ENCODE data around the gene MYG1. TPM values are rescaled to one million over a fixed set of nuclear protein-coding genes. Genes with fewer than 3 reads are reported as not detected.
"Not testable (repeated sequence)": the region's sequence is repeated elsewhere in the genome, so short reads cannot be mapped to it uniquely, and the experiment has no call there.

The MYG1 gene
- total RNA-seq, 1 experiment from 2014 or later, result 89.9 TPM

- no peaks in the 10 kb centered on the region for H3K9me2 ChIP-seq (replicated peaks; ENCODE audit: low read length)
- peaks cover 7% of the 10 kb centered on the region for H3K4me1 ChIP-seq (ENCODE audit: insufficient read depth, low read length)
- no peak overlapping the region for H3K9ac ChIP-seq (ENCODE audit: low read length)
- no peak overlapping the region for H2AFZ ChIP-seq (ENCODE audit: low read length)
- H3K4me3 ChIP-seq (ENCODE audit: low read length), result no peak overlapping the region
- DNase-seq, result no peak
- H3K27me3 ChIP-seq (ENCODE audit: low read length), result no peaks in the 10 kb centered on the region
- ChIA-PET CTCF (interaction anchor here (1.0 to 1.6 kb wide), 2 partner anchors 17 to 99 kb away, joined by 3 to 17 read pairs; no protein-coding TSS in a partner anchor), POLR2A (ENCODE audit: unreplicated experiment) (no interaction called here)
- H3K9me3 ChIP-seq (ENCODE audit: low read length), result no peaks in the 10 kb centered on the region
- no peak for TF ChIP-seq EZH2phosphoT487 (IDR thresholded peaks at IDR 0.05; ENCODE audit: borderline replicate concordance, low read length)
- no peak for TF ChIP-seq CTCF (conservative IDR thresholded peaks at IDR 0.05; ENCODE audit: low read depth, low read length)
- TF ChIP-seq EZH2 (IDR thresholded peaks at IDR 0.05; ENCODE audit: low read length, unreplicated experiment), result no peak
- ATAC-seq, result no peak
- BruUV-seq (replicated peaks), result no TSS peak
- no peak overlapping the region for H3K27ac ChIP-seq (ENCODE audit: low read length)
- H3K36me3 ChIP-seq (ENCODE audit: low read depth, low read length), result no peaks in the 10 kb centered on the region
- H3K4me2 ChIP-seq (ENCODE audit: low read length), result no peak overlapping the region
- H3K79me2 ChIP-seq (ENCODE audit: low read length), result no peaks in the 10 kb centered on the region
- no peaks in the 10 kb centered on the region for H4K20me1 ChIP-seq (ENCODE audit: low read length)
- intact Hi-C loops (cut with micrococcal nuclease), result no loop called here
- no peaks in the 10 kb centered on the region for H3F3A ChIP-seq (ENCODE audit: low read length, unreplicated experiment)
Measured at GRCh38 chr12:53328043-53328435, 28.5 kb downstream of the MYG1 start.

GRCh38 chr12:53330671-53331070, 31.2 kb downstream of the MYG1 start:
- H3K36me3 ChIP-seq (ENCODE audit: low read depth, low read length), result no peaks in the 10 kb centered on the region
- ChIA-PET POLR2A (ENCODE audit: unreplicated experiment) (no interaction called here), CTCF (interaction anchor here (0.5 kb wide), 1 partner anchor 15 kb away, joined by 5 read pairs; no protein-coding TSS in a partner anchor)
- no TSS peak for BruUV-seq (replicated peaks)
- H3K9me3 ChIP-seq (ENCODE audit: low read length), result no peaks in the 10 kb centered on the region
- no peak overlapping the region for H2AFZ ChIP-seq (ENCODE audit: low read length)
- no peaks in the 10 kb centered on the region for H3F3A ChIP-seq (ENCODE audit: low read length, unreplicated experiment)
- H4K20me1 ChIP-seq (ENCODE audit: low read length), result no peaks in the 10 kb centered on the region
- no peak overlapping the region for H3K27ac ChIP-seq (ENCODE audit: low read length)
- no peaks in the 10 kb centered on the region for H3K4me1 ChIP-seq (ENCODE audit: insufficient read depth, low read length)
- H3K79me2 ChIP-seq (ENCODE audit: low read length), result no peaks in the 10 kb centered on the region
- no peak overlapping the region for H3K4me3 ChIP-seq (ENCODE audit: low read length)
- intact Hi-C loops (cut with micrococcal nuclease), result no loop called here
- H3K9me2 ChIP-seq (replicated peaks; ENCODE audit: low read length), result no peaks in the 10 kb centered on the region
- H3K27me3 ChIP-seq (ENCODE audit: low read length), result no peaks in the 10 kb centered on the region
- ATAC-seq, result no peak
- no peak for TF ChIP-seq EZH2phosphoT487 (IDR thresholded peaks at IDR 0.05; ENCODE audit: borderline replicate concordance, low read length)
- no peak overlapping the region for H3K9ac ChIP-seq (ENCODE audit: low read length)
- H3K4me2 ChIP-seq (ENCODE audit: low read length), result no peak overlapping the region
- DNase-seq, result no peak

GRCh38 chr12:53332339-53332738, 32.8 kb downstream of the MYG1 start:
- H3K79me2 ChIP-seq (ENCODE audit: low read length); ATAC-seq; H3K4me3 ChIP-seq (ENCODE audit: low read length); H3K27ac ChIP-seq (ENCODE audit: low read length); H3K9me3 ChIP-seq (ENCODE audit: low read length); H4K20me1 ChIP-seq (ENCODE audit: low read length); intact Hi-C loops (cut with micrococcal nuclease); BruUV-seq (replicated peaks); H3K9ac ChIP-seq (ENCODE audit: low read length); H3F3A ChIP-seq (ENCODE audit: low read length, unreplicated experiment); DNase-seq; H3K27me3 ChIP-seq (ENCODE audit: low read length); H3K4me1 ChIP-seq (ENCODE audit: insufficient read depth, low read length); H3K9me2 ChIP-seq (replicated peaks; ENCODE audit: low read length); H3K36me3 ChIP-seq (ENCODE audit: low read depth, low read length); H2AFZ ChIP-seq (ENCODE audit: low read length); H3K4me2 ChIP-seq (ENCODE audit: low read length): not testable (repeated sequence)
- CTCF ChIA-PET, result interaction anchor here (0.7 kb wide), 1 partner anchor 13 kb away, joined by 3 read pairs; no protein-coding TSS in a partner anchor
- POLR2A ChIA-PET (ENCODE audit: unreplicated experiment), result interaction anchor here (0.6 kb wide), 1 partner anchor 11 kb away, joined by 7 read pairs; no protein-coding TSS in a partner anchor

GRCh38 chr12:53332744-53333143, 33.2 kb downstream of the MYG1 start:
- no peaks in the 10 kb centered on the region for H3K4me1 ChIP-seq (ENCODE audit: insufficient read depth, low read length)
- TF ChIP-seq CTCF (conservative IDR thresholded peaks at IDR 0.05; ENCODE audit: low read depth, low read length) (no peak), EZH2 (IDR thresholded peaks at IDR 0.05; ENCODE audit: low read length, unreplicated experiment) (no peak), EZH2phosphoT487 (IDR thresholded peaks at IDR 0.05; ENCODE audit: borderline replicate concordance, low read length) (no peak)
- no peak overlapping the region for H2AFZ ChIP-seq (ENCODE audit: low read length)
- H3K4me3 ChIP-seq (ENCODE audit: low read length), result no peak overlapping the region
- POLR2A ChIA-PET (ENCODE audit: unreplicated experiment), result interaction anchor here (0.6 kb wide), 1 partner anchor 11 kb away, joined by 7 read pairs; no protein-coding TSS in a partner anchor
- DNase-seq, result no peak
- H3K4me2 ChIP-seq (ENCODE audit: low read length), result no peak overlapping the region
- no TSS peak for BruUV-seq (replicated peaks)
- H3K9ac ChIP-seq (ENCODE audit: low read length), result no peak overlapping the region
- no peaks in the 10 kb centered on the region for H3K36me3 ChIP-seq (ENCODE audit: low read depth, low read length)
- H3K9me2 ChIP-seq (replicated peaks; ENCODE audit: low read length), result no peaks in the 10 kb centered on the region
- no peak for ATAC-seq
- no peaks in the 10 kb centered on the region for H3F3A ChIP-seq (ENCODE audit: low read length, unreplicated experiment)
- no peak overlapping the region for H3K27ac ChIP-seq (ENCODE audit: low read length)
- no peaks in the 10 kb centered on the region for H3K27me3 ChIP-seq (ENCODE audit: low read length)
- no peaks in the 10 kb centered on the region for H3K79me2 ChIP-seq (ENCODE audit: low read length)
- no peaks in the 10 kb centered on the region for H4K20me1 ChIP-seq (ENCODE audit: low read length)
- CTCF ChIA-PET, result no interaction called here
- no peaks in the 10 kb centered on the region for H3K9me3 ChIP-seq (ENCODE audit: low read length)
- intact Hi-C loops (cut with micrococcal nuclease), result no loop called here

Measured in PC-3 (cell line).